Retinal pigment epithelial cell (primary cell): ENCODE measurements around the gene PPTC7.
A peak's percentile ranks its signal among the peaks of the same experiment; 100 is the strongest.

Source experiments
- DNase-seq: peaks from one replicate; pipeline ENCODE4 v3.0.0-alpha.2; 2010; ENCODE audit warnings: low read depth
- H3K4me3 ChIP-seq: 2 replicates; pipeline ENCODE4 v1.5.1; 2011; ENCODE audit warnings: mild to moderate bottlenecking, low read length, control low read depth, moderate library complexity
- TF ChIP-seq, protein P1 (sequence below): conservative IDR thresholded peaks from 2 replicates; pipeline ENCODE4 v1.5.1; 2011; ENCODE audit warnings: low read depth, low read length, control low read depth, inconsistent platforms

PPTC7 gene

DNA sequence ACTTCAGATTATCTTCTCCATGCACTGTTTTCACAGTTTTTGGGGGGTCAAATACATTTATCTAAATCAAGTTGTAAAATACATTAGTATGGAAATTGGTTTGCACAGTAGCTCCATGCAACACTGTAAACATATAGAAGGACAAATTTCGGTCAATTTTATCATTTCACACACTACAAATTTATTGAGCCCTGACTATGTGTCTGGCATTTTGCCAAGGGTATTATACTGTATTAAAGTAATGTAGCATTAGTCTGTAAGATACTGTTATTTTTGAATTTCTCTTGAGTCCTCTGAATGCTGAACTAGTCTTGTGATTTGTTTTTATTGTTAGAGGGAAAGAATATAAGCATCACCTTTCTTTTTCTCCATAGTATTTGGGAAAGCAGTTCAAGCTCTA is 79.7 kb downstream of the PPTC7 start:
- no peak for DNase-seq
- TF ChIP-seq, protein P1, sequence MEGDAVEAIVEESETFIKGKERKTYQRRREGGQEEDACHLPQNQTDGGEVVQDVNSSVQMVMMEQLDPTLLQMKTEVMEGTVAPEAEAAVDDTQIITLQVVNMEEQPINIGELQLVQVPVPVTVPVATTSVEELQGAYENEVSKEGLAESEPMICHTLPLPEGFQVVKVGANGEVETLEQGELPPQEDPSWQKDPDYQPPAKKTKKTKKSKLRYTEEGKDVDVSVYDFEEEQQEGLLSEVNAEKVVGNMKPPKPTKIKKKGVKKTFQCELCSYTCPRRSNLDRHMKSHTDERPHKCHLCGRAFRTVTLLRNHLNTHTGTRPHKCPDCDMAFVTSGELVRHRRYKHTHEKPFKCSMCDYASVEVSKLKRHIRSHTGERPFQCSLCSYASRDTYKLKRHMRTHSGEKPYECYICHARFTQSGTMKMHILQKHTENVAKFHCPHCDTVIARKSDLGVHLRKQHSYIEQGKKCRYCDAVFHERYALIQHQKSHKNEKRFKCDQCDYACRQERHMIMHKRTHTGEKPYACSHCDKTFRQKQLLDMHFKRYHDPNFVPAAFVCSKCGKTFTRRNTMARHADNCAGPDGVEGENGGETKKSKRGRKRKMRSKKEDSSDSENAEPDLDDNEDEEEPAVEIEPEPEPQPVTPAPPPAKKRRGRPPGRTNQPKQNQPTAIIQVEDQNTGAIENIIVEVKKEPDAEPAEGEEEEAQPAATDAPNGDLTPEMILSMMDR: no peak

DNA sequence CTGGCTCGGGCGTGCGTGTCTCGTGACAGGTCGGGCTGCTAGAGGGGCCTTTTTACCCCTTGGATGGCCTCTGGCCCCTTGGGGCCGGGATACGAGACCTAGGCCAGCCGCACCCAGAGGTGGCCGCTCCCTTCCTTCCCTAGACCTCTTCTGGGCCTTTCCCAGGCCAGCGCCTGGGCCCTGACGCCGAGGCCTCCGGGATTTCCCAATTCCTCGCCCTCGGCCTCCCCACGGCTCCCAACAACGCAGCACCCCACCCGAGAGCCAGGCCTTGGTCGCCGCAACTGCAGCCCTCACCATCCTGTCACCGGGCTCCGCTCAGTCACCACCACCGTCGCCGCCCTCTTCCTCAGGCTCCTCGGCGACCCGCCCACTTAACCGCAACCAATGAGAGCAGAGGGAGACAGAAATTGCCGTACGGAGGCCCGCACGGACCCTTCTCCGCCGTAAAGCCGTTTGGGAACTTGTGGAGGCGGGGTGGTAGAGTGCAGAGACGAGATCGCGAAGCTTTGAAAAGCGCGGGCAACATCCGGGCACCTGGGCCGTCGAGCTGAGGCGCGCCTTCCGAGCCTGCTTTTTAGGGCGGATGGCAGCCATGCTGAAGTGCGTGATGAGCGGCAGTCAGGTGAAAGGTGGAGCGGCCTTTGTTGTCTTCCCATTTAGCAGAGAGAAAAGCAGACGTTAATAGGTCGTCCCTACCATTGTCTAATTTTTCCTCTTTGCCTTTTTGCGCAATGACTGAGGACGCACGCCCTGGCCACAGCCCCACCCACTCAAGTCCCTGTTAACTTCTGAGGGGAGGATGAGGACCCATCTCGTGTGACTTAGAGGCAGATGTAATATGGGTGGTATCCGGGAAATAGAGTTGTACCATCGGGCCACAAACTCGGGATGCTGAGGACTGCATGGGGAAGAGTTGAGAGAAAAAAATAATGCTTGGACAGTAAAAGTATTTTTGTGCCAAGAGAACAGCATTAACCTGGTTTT is 81.1 kb downstream of the PPTC7 start, which contains the start of the genes RAD9B and VPS29:
TSS of gene RAD9B (plus strand) at position 580 of the 987 bp plus-strand sequence. CDS start at position 587, 7 bp downstream.
TSS of gene VPS29 (minus strand) at position 360 of the 987 bp plus-strand sequence. CDS start at position 300, 60 bp downstream.
- peak within 1 kb of the TSS; percentile 98 for H3K4me3 ChIP-seq
- peak; percentile 93 for DNase-seq
- TF ChIP-seq, protein P1: no peak

More for the DNA sequence above, 79.7 kb downstream of the PPTC7 start:
- H3K4me3 ChIP-seq: no peak overlapping the region

DNA sequence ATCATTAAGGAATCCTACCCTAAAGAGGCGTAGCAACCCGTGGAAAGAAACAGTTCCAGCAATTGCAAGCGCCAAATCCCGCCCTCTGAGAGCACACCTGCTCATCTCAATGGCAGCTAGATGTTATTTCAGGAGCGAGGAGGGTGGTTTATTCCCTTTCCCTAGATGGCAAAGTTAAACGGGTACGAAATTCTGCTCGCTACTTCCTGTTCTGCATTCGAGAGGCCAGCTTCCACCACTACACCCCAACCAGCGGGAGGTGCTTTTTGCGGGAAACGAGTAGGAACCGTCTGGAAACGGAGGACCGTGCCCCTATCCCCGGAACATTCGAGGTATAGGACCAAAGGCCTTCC is 81.7 kb downstream of the PPTC7 start:
- DNase-seq: no peak
- H3K4me3 ChIP-seq: peak overlapping the region; percentile 98
- TF ChIP-seq, protein P1: peak; percentile 7

DNA sequence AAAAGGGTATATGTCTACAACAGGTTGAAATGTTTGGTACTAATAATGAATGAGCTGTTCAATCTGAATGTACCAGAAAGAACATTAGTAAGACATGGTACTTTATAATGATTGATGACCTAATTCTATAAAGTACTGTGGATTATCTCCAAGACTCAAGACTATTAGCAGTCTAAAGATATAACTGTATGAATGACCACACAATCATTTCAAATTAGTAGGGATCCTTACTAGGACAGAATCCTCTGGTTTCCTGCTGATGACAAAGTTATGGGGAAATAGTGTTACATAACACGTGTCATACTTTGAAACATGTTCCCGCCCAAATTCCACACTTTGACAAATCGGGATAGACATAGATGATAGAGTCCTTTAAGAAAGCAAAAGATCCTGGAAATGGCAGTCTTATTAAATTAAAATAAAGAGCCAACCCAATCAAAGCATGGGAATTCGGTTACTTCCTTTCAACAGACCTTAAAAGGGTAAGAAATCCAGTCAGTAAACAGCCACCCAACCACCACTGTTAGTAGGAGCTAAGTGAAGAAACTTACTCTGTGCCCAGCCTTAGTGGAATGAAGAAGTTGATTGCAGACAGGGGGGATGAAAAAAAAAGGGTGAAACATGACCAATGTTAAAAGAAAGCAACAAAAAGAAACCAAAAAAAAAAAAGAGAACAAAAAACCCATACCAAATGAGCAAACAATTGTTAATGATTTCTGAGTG is 84.0 kb downstream of the PPTC7 start:
- TF ChIP-seq, protein P1: no peak
- DNase-seq: no peak
- no peak overlapping the region for H3K4me3 ChIP-seq
